Immature natural killer cell (primary cell): ENCODE measurements around the gene UBTF. TPM values are rescaled to one million over a fixed set of nuclear protein-coding genes. Genes with fewer than 3 reads are reported as not detected.
"Not testable (repeated sequence)": the region's sequence is repeated elsewhere in the genome, so short reads cannot be mapped to it uniquely, and the experiment has no call there.

Source experiments
- DNase-seq, 3 donors: peaks; one replicate each; pipeline ENCODE4 v3.0.0; 2022; ENCODE audit warnings: mixed read lengths in 1 of 3
- H3K27ac Mint-ChIP-seq, 6 donors: one replicate each; pipeline ENCODE4 v1.8.0; 2020; ENCODE audit warnings: mixed read lengths in 6 of 6, mild to moderate bottlenecking in 5 of 6, inconsistent platforms in 4 of 6, moderate library complexity in 3 of 6
- H3K27me3 Mint-ChIP-seq, 3 donors: one replicate each; pipeline ENCODE4 v1.8.0; 2020 to 2021; ENCODE audit warnings: low read depth in 3 of 3, mild to moderate bottlenecking in 3 of 3, mixed read lengths in 3 of 3, moderate library complexity in 3 of 3, inconsistent platforms in 1 of 3
- H3K36me3 Mint-ChIP-seq, 3 donors: one replicate each; pipeline ENCODE4 v1.8.0; 2020; ENCODE audit warnings: mixed read lengths in 3 of 3, inconsistent platforms in 2 of 3, mild to moderate bottlenecking in 2 of 3
- H3K4me1 Mint-ChIP-seq, 2 donors: one replicate each; pipeline ENCODE4 v1.8.0; 2020; ENCODE audit warnings: inconsistent platforms in 2 of 2, mild to moderate bottlenecking in 2 of 2, mixed read lengths in 2 of 2, moderate library complexity in 1 of 2
- H3K4me3 Mint-ChIP-seq, 5 donors: one replicate each; pipeline ENCODE4 v1.8.0; 2020; ENCODE audit warnings: mild to moderate bottlenecking in 5 of 5, mixed read lengths in 5 of 5, inconsistent platforms in 3 of 5, moderate library complexity in 3 of 5
- H3K9me3 Mint-ChIP-seq, 6 donors: one replicate each; pipeline ENCODE4 v1.8.0; 2020; ENCODE audit warnings: mild to moderate bottlenecking in 6 of 6, mixed read lengths in 6 of 6, inconsistent platforms in 4 of 6, moderate library complexity in 3 of 6
- polyA plus RNA-seq, 3 donors: library from polyadenylated mRNA; unstranded; fragments of 300-500 nt; fragmentation: Illumina TruSeq; gene quantifications; one replicate each; pipeline ENCODE4 v1.2.3, GENCODE V29; 2021

Gene UBTF
- polyA plus RNA-seq, 3 donors from 2014 or later, result 7.2 to 68.8 (median 21.6) TPM

DNA sequence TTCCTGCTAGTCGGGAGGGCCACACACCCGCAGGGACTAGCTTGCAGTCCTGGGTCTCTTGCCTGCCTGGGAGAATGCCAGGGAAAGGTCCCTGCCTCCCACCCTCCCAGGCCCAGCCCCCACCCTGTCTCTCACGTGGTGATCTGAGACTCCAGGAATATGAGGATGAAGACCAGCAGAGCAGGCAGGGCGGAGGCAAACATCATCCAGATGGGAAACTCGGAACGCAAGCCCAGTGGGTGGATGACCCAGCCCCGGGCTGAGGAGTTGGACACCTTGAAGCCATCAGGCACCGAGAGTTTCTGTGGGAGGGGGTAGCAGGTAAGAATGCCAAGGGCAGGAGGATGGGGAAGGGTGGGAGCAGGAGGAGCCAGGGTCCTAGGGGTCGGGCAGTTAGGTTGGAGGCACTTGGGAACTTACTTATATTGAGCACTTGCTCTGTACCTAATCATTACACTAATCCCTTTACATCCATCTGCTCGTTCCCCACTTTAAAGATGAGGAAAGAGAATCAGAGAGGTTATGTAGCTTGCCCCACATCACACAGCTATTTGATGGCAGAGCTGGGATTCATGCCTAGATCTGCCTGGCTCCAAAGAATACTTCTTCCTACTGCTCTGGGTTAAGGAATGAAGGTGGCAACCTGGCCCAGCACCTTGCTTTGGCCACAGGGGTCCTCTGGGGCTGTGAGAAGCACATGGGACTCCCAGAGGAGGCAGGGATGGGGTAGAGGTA lies 35.1 kb upstream of the UBTF start:
- no peak for DNase-seq
- H3K4me1 Mint-ChIP-seq, result peaks cover 0 to 3% of the 10 kb centered on the region in 2 donors
- H3K27me3 Mint-ChIP-seq, result peaks cover 0 to 4% (median 2%) of the 10 kb centered on the region in 3 donors
- no peak overlapping the region for H3K4me3 Mint-ChIP-seq
- no peaks in the 10 kb centered on the region for H3K9me3 Mint-ChIP-seq
- no peaks in the 10 kb centered on the region for H3K36me3 Mint-ChIP-seq
- no peak overlapping the region for H3K27ac Mint-ChIP-seq

DNA sequence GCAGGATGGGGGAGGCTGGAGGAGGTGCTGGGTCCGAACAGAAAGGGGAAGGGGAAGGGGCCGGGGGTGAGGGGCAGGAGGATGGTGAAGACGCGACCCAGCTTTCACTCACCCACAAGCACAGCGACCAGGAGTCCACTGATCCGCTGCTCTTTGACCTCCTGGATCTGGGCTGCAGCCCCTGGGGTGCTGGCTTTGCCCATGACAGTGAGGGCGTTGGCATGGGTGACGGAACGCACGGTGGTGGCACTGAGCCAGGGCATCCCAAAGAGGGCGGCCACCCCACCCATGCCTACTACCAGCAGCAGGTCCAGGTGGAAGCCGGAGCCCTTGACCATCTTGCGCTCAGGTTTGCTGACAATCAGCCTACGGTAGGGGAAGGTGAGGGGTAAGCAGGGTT lies 33.5 kb upstream of the UBTF start:
- no peak for DNase-seq
- peaks cover 14 to 15% of the 10 kb centered on the region in 2 donors for H3K4me1 Mint-ChIP-seq
- H3K27me3 Mint-ChIP-seq, result peaks cover 0 to 4% (median 2%) of the 10 kb centered on the region in 3 donors
- H3K9me3 Mint-ChIP-seq, result no peaks in the 10 kb centered on the region
- H3K4me3 Mint-ChIP-seq, result no peak overlapping the region
- H3K27ac Mint-ChIP-seq, result no peak overlapping the region
- no peaks in the 10 kb centered on the region for H3K36me3 Mint-ChIP-seq

DNA sequence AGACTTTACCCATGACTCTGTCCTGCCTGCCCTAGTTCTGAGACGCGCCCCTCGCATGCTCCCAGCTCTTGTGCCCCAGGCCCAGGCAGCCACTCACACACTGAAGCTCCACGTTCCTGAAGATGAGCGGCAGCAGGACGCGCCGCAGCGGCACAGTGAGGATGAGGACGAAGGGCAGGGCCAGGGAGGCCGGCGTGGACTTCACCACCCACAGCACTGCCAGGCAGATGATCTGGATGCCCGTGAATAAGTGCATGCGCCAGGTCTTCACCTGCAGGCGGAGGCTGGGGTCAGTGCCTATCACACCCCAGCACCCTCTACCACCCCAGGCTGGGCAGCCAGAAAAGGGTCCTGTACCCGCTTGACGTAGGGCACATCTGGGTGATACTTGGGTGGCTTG lies 31.6 kb upstream of the UBTF start:
- Mint-ChIP-seq H3K4me3 (no peak overlapping the region), H3K27ac (peak overlapping the region in 4 of 6 donors; percentile 1 to 51 (median 13)), H3K9me3 (no peaks in the 10 kb centered on the region), H3K27me3 (peaks cover 8 to 13% (median 9%) of the 10 kb centered on the region in 3 donors), H3K36me3 (no peaks in the 10 kb centered on the region), H3K4me1 (peaks cover 33 to 35% of the 10 kb centered on the region in 2 donors)
- no peak for DNase-seq

DNA sequence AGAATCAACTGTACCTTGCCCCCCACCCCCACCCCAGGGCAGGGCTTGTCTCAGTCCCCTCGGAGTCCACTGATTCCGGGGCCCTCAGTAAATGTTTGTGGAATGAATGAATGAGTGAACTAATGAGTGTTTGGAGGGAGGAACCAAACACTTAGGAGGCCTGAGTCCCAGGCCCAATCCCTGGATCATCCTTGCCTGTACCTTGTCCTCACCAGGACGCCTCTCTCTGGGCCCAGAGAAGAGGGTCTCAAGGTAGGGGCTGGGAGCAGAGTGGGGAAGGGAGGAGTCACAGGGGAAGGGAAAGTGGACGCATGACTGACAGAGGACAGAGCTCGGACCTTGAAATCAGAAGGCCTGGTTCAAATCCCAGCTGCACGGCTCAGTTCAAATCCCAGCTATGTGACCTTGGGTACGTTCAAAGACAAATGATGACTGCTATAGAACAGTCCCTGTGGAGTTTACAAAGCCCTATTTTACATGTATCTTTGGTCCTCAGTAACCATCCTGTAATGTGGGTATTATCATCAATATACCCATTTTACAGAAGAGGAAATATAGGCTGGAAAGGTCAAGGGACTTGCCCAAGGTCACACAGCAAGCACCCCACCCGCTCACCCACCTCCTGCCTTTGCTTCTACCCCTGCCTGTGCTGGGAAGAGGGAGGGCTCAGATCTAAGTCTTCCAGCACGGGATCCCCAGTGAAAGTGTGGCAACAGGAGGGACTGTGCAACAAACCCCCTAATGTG lies 30.2 kb upstream of the UBTF start:
- Mint-ChIP-seq H3K9me3 (no peaks in the 10 kb centered on the region), H3K27me3 (peaks cover 9 to 14% (median 10%) of the 10 kb centered on the region in 3 donors), H3K4me3 (no peak overlapping the region), H3K4me1 (peaks cover 43 to 44% of the 10 kb centered on the region in 2 donors), H3K27ac (peak overlapping the region in 2 of 6 donors; percentile 53 to 60), H3K36me3 (no peaks in the 10 kb centered on the region)
- DNase-seq, result no peak

DNA sequence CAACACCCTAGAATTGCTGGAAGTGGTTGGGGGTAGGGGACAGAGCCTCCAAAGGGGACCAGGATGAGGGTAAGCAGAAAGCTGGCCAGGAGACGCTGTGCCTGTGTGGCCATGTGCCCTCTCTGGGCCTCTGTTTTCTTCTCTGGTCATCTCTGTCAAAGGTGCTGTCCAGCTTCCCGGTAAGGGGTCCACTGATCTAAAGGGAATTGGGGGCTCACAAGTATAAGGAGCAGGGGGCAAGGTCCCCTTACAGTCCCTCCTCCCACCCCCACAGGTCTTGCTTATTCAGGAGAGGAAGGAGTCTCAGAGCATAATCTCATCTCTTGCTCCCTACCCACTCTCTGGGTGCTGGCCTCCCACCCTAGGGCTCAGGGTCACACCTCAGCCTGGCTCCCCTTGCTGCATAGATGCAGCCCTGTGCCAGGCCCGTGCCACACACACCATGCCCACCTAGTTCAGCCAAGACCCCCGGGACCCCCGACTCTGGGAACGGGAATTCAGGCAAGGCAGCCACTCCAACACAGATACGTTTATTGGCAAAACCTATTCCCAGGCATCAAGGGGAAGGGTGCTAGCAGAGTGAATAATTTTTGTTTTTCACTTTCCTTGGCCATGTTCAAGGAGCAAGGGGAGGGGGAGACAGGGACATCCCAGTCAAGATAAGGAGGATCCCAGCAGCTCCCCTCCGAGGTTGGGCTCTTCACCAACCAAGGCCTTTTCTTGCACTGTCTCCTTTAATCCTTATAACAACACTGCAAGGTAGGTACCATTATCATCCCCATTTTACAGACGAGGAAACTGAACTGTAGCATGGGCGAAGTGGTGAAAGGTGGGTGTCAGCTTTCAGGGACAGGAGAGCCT lies 28.6 kb upstream of the UBTF start:
- Mint-ChIP-seq H3K27me3 (peaks cover 9 to 16% (median 10%) of the 10 kb centered on the region in 3 donors), H3K4me1 (peaks cover 44% of the 10 kb centered on the region in 2 donors), H3K9me3 (no peaks in the 10 kb centered on the region), H3K36me3 (peaks cover 0 to 1% (median 0%) of the 10 kb centered on the region in 3 donors), H3K4me3 (no peak overlapping the region), H3K27ac (peak overlapping the region; percentile 31 to 85 (median 66))
- no peak for DNase-seq

DNA sequence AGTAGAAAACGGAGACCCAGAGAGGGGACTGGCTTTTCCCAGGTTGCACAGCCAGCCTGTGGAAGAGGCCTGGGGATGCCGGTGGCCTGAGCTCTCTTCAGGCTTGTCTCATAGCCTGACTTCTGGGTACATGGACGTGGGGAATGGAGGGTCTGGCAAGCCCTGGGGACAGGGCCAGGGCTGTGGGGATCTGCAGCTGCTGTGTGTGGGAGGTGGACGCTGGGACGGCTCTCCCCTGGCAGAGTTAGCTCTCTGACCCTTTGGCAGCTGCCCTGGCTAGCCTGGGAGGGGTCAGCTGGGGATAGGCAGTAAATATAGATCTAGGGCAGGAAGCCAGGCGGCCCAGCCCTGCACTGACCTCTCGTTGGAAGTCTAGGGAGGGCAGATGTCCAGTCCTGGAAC lies 28.0 kb upstream of the UBTF start:
- DNase-seq, result no peak
- Mint-ChIP-seq H3K27ac (peak overlapping the region in 5 of 6 donors; percentile 31 to 92 (median 76)), H3K4me1 (peaks cover 44% of the 10 kb centered on the region in 2 donors), H3K4me3 (no peak overlapping the region), H3K27me3 (peaks cover 9 to 16% (median 10%) of the 10 kb centered on the region in 3 donors), H3K36me3 (peaks cover 0 to 3% (median 0%) of the 10 kb centered on the region in 3 donors), H3K9me3 (no peaks in the 10 kb centered on the region)

DNA sequence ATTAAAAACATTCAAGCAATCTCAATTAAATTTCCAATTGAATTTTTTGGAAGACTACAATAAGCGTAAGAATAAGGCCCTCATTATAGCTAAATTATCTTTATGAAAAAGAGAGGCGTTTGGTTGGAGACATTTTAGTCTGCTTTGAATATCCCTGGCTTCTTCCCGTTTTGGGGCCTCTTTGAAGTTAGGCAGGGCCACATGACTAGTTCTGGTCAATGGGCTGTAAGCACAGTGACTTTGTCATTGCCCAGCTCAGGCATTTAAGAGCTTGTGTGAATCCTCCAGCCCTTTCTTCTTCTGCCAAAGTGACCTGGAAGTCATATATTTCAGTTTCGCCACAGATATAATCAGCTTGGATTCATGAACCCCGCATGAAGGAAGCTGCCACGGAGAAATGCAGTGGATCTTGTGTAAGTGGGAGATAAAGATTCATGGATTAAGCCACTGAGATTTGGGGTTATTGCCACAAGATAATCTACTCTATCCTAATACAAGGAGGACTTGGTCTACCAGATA lies 21.7 kb upstream of the UBTF start:
- DNase-seq, result no peak
- Mint-ChIP-seq H3K27ac (no peak overlapping the region), H3K4me1 (peaks cover 10 to 12% of the 10 kb centered on the region in 2 donors), H3K4me3 (no peak overlapping the region), H3K36me3 (peaks cover 0 to 3% (median 0%) of the 10 kb centered on the region in 3 donors), H3K9me3 (no peaks in the 10 kb centered on the region), H3K27me3 (peaks cover 2 to 10% (median 8%) of the 10 kb centered on the region in 3 donors)

DNA sequence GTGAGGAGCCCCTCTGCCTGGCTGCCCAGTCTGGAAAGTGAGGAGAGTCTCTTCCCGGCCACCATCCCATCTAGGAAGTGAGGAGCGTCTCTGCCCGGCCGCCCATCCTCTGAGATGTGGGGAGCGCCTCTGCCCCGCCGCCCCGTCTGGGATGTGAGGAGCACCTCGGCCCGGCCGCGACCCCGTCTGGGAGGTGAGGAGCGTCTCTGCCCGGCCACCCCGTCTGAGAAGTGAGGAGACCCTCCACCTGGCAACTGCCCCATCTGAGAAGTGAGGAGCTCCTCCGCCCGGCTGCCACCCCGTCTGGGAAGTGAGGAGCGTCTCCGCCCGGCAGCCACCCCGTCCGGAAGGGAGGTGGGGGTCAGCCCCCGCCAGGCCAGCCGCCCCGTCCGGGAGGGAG lies 18.4 kb upstream of the UBTF start:
- H3K9me3 Mint-ChIP-seq, DNase-seq, H3K4me3 Mint-ChIP-seq, H3K27ac Mint-ChIP-seq, H3K36me3 Mint-ChIP-seq, H3K27me3 Mint-ChIP-seq, H3K4me1 Mint-ChIP-seq: not testable (repeated sequence)

DNA sequence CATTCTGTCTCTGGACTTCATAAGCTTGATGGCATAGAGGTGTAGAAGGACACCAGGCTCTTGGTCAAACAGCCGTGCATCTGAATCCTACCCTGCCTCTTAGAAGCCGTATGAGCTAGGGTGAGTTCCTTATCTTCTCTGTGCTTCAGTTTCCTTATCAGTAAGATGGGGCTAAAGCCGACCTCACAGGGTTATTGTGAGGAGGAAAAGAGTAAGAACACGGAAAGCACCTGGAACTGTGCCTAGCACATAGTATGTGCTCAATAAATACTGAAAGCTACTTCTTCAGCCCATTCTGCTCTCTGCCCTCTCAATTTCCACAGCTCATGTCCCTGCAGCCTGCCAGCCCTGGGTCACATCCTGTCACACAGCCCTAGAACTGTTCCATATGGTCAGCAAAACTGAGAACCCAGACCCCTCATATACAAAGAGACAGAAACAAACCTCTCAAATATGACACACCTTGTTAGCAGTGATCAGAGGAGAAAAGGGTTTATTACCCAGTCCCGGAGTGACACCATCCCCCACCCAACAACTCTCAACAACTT lies 17.0 kb upstream of the UBTF start:
- no peak for DNase-seq
- Mint-ChIP-seq H3K4me1 (peaks cover 2 to 6% of the 10 kb centered on the region in 2 donors), H3K27me3 (peaks cover 0 to 9% (median 3%) of the 10 kb centered on the region in 3 donors), H3K27ac (no peak overlapping the region), H3K9me3 (no peaks in the 10 kb centered on the region), H3K4me3 (no peak overlapping the region), H3K36me3 (no peaks in the 10 kb centered on the region)

DNA sequence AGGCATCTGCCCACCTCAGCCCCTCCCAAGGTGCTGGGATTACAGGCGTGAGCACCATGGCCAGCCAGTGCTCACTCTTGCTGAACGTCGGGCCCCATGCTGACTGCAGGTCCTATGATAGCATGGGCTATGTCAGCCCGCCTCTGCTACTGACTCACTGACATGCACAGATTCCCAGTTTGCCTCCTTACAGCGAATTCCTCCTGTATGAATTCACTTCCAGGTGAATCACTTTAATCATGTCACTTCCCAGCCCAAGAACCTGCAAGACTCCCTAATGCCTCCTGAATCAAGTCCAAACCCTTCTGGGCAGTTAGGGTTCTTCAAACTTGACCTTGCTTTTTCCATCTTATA lies 16.1 kb upstream of the UBTF start:
- DNase-seq, result no peak
- no peaks in the 10 kb centered on the region for H3K36me3 Mint-ChIP-seq
- H3K27me3 Mint-ChIP-seq, result peaks cover 0 to 8% (median 3%) of the 10 kb centered on the region in 3 donors
- H3K4me3 Mint-ChIP-seq, result no peak overlapping the region
- no peaks in the 10 kb centered on the region for H3K9me3 Mint-ChIP-seq
- H3K27ac Mint-ChIP-seq, result no peak overlapping the region
- peaks cover 2 to 6% of the 10 kb centered on the region in 2 donors for H3K4me1 Mint-ChIP-seq

DNA sequence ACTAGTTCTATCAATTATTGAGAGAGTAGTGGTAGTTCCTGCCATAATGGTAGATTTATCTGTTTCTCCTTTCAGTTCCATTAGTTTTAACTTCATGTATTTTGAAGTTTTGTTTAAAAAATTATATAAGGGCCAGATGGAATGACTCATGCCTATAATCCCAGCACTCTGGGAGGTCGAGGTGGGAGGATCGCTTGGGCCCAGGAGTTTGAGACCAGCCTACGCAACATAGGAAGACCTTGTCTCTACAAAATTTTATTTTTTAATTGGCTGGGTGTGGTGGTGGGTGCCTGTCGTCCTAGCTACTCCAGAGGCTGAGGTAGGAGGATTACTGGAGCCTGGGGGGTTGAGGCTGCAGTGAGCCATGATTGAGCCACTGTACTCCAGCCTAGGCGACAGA lies 14.1 kb upstream of the UBTF start:
- no peak overlapping the region for H3K4me3 Mint-ChIP-seq
- peaks cover 2 to 6% of the 10 kb centered on the region in 2 donors for H3K4me1 Mint-ChIP-seq
- H3K36me3 Mint-ChIP-seq, result no peaks in the 10 kb centered on the region
- no peak overlapping the region for H3K27ac Mint-ChIP-seq
- DNase-seq, result no peak
- no peaks in the 10 kb centered on the region for H3K9me3 Mint-ChIP-seq
- H3K27me3 Mint-ChIP-seq, result peaks cover 0 to 10% (median 2%) of the 10 kb centered on the region in 3 donors

DNA sequence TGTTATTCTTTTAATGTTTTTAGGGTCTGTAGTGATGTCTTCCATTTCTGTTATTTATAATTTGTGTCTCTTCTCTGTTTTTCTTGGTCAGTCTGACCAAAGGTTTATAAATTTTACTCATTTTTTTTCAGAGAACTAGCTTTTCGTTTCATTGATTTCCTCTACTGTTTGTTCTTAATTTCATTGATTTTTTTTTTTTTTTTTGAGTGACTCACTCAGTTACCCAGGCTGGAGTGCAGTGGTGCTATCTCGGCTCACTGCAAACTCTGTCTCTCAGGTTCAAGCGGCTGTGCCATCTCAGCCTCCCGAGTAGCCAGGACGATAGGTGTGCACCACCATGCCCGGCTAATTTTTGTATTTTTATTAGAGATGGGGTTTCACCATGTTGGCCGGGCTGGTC lies 12.6 kb upstream of the UBTF start:
- Mint-ChIP-seq H3K4me3 (no peak overlapping the region), H3K27ac (no peak overlapping the region), H3K4me1 (peaks cover 2 to 6% of the 10 kb centered on the region in 2 donors), H3K36me3 (no peaks in the 10 kb centered on the region), H3K27me3 (peaks cover 0 to 10% (median 2%) of the 10 kb centered on the region in 3 donors), H3K9me3 (no peaks in the 10 kb centered on the region)
- no peak for DNase-seq

DNA sequence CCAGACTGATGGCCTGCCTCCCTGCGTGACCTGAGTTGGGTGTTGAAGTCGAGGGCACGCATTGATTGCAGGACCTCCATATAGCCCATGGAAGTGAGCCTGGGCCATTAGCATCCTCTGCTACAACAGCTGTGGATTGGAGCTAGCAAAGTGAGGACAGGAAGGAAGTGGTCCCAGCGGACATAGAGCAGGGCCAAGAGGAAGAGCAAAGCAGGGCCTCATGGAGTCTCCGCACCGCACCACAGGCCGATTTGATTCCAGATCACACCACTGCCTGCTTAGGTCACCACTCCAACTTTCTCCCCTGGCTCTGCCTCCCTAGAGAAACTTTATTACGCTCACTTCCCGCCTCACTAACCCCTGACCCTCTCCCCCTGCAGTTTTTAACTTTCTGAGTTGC lies 10.7 kb upstream of the UBTF start:
- peaks cover 0 to 6% (median 2%) of the 10 kb centered on the region in 3 donors for H3K27me3 Mint-ChIP-seq
- no peak overlapping the region for H3K4me3 Mint-ChIP-seq
- H3K9me3 Mint-ChIP-seq, result no peaks in the 10 kb centered on the region
- no peak for DNase-seq
- peaks cover 1 to 5% of the 10 kb centered on the region in 2 donors for H3K4me1 Mint-ChIP-seq
- H3K27ac Mint-ChIP-seq, result no peak overlapping the region
- no peaks in the 10 kb centered on the region for H3K36me3 Mint-ChIP-seq
